Mesenchymal stem cell (in vitro differentiated cells and primary cell): ENCODE data around the gene CD96.

Experiments
- DNase-seq: peaks from one replicate; pipeline ENCODE4 v3.0.0-alpha.2; 2013
- H2AFZ ChIP-seq: one replicate; pipeline ENCODE4 v1.6.1; 2013; ENCODE audit warnings: low read depth, mild to moderate bottlenecking, control low read depth, inconsistent platforms, low read length, moderate library complexity
- H2AK5ac ChIP-seq: 2 replicates; pipeline ENCODE4 v1.6.1; 2013; ENCODE audit warnings: low read length, moderate library complexity, mild to moderate bottlenecking, inconsistent platforms; ENCODE audit not compliant: severe bottlenecking
- H2BK120ac ChIP-seq: one replicate; pipeline ENCODE4 v1.6.1; 2013; ENCODE audit warnings: low read depth, mild to moderate bottlenecking, inconsistent platforms, low read length, moderate library complexity
- H2BK12ac ChIP-seq, 2 experiments: one replicate each; pipeline ENCODE4 v1.6.1; 2013; ENCODE audit warnings: inconsistent platforms in 2 of 2, low read length in 2 of 2, mild to moderate bottlenecking in 2 of 2, moderate library complexity in 2 of 2, control low read depth in 1 of 2
- H2BK15ac ChIP-seq: one replicate; pipeline ENCODE4 v1.6.1; 2013; ENCODE audit warnings: mild to moderate bottlenecking, low read depth, inconsistent platforms; ENCODE audit not compliant: poor library complexity, severe bottlenecking
- H2BK5ac ChIP-seq: 2 replicates; pipeline ENCODE4 v1.6.1; 2013; ENCODE audit warnings: low read depth, mild to moderate bottlenecking, low read length, control low read depth, inconsistent platforms; ENCODE audit not compliant: poor library complexity, severe bottlenecking
- H3K14ac ChIP-seq, 2 experiments: one replicate each; pipeline ENCODE4 v1.6.1; 2013; ENCODE audit warnings: inconsistent platforms in 2 of 2, low read length in 2 of 2, control low read depth in 1 of 2, mild to moderate bottlenecking in 1 of 2, moderate library complexity in 1 of 2
- H3K18ac ChIP-seq, 2 experiments: one replicate each; pipeline ENCODE4 v1.6.1; 2013; ENCODE audit warnings: inconsistent platforms in 2 of 2, low read length in 2 of 2, control low read depth in 1 of 2, low read depth in 1 of 2, mild to moderate bottlenecking in 1 of 2
- H3K23ac ChIP-seq, 2 experiments: one replicate each; pipeline ENCODE4 v1.6.1; 2013; ENCODE audit warnings: inconsistent platforms in 2 of 2, low read length in 2 of 2, mild to moderate bottlenecking in 2 of 2, moderate library complexity in 2 of 2, control low read depth in 1 of 2
- H3K27ac ChIP-seq: 2 replicates; pipeline ENCODE4 v1.5.1; 2013; ENCODE audit warnings: mild to moderate bottlenecking, moderate library complexity, low read length, control low read depth, inconsistent platforms; ENCODE audit not compliant: poor library complexity, severe bottlenecking
- H3K27me3 ChIP-seq, 2 experiments: 2 replicates each; pipeline versions ENCODE4 v1.6.1 to v1.7.0; 2013; ENCODE audit warnings: low read length in 2 of 2, mild to moderate bottlenecking in 2 of 2, moderate library complexity in 2 of 2, control low read depth in 1 of 2, inconsistent platforms in 1 of 2; ENCODE audit not compliant: control insufficient read depth in 1 of 2, insufficient read depth in 1 of 2
- H3K36me3 ChIP-seq, 2 experiments: 2 replicates each; pipeline versions ENCODE4 v1.6.1 to v1.7.0; 2013; ENCODE audit warnings: low read length in 2 of 2, control low read depth in 1 of 2, inconsistent platforms in 1 of 2, low read depth in 1 of 2, mild to moderate bottlenecking in 1 of 2; ENCODE audit not compliant: insufficient read depth in 2 of 2, control insufficient read depth in 1 of 2
- H3K4ac ChIP-seq, 2 experiments: one replicate each; pipeline ENCODE4 v1.6.1; 2013; ENCODE audit warnings: inconsistent platforms in 2 of 2, low read length in 2 of 2, mild to moderate bottlenecking in 2 of 2, moderate library complexity in 2 of 2, control low read depth in 1 of 2, low read depth in 1 of 2
- H3K4me1 ChIP-seq: 2 replicates; pipeline ENCODE4 v1.6.1; 2013; ENCODE audit warnings: low read depth, low read length, control low read depth; ENCODE audit not compliant: control insufficient read depth, insufficient read depth
- H3K4me2 ChIP-seq: 2 replicates; pipeline ENCODE4 v1.6.1; 2013; ENCODE audit warnings: low read length, mild to moderate bottlenecking, inconsistent platforms; ENCODE audit not compliant: poor library complexity, severe bottlenecking
- H3K4me3 ChIP-seq, 2 experiments: 2 replicates each; pipeline versions ENCODE4 v1.5.1 to v1.7.0; 2013; ENCODE audit warnings: low read length in 2 of 2, mild to moderate bottlenecking in 2 of 2, control low read depth in 1 of 2, low read depth in 1 of 2; ENCODE audit not compliant: insufficient read depth in 1 of 2
- H3K79me1 ChIP-seq: replicated peaks from 2 replicates; pipeline ENCODE4 v1.6.1; 2013; ENCODE audit warnings: mild to moderate bottlenecking, control low read depth, low read length, inconsistent platforms; ENCODE audit not compliant: poor library complexity, severe bottlenecking
- H3K9ac ChIP-seq: 2 replicates; pipeline ENCODE4 v1.7.0; 2013; ENCODE audit warnings: mild to moderate bottlenecking, low read length, moderate library complexity
- H3K9me3 ChIP-seq: 2 replicates; pipeline ENCODE4 v1.7.0; 2013; ENCODE audit warnings: mild to moderate bottlenecking, low read length; ENCODE audit not compliant: control insufficient read depth
- H4K8ac ChIP-seq: one replicate; pipeline ENCODE4 v1.6.1; 2013; ENCODE audit warnings: inconsistent platforms, mild to moderate bottlenecking, low read length, moderate library complexity
- H4K91ac ChIP-seq: one replicate; pipeline ENCODE4 v1.6.1; 2013; ENCODE audit warnings: mild to moderate bottlenecking, low read length, inconsistent platforms
- WGBS: methylation state at CpG from one replicate; pipeline ENCODE4 v1.1.7; 2013; ENCODE audit warnings: mixed read lengths; 5-methylcytosine and 5-hydroxymethylcytosine counted together

CD96 gene

DNA sequence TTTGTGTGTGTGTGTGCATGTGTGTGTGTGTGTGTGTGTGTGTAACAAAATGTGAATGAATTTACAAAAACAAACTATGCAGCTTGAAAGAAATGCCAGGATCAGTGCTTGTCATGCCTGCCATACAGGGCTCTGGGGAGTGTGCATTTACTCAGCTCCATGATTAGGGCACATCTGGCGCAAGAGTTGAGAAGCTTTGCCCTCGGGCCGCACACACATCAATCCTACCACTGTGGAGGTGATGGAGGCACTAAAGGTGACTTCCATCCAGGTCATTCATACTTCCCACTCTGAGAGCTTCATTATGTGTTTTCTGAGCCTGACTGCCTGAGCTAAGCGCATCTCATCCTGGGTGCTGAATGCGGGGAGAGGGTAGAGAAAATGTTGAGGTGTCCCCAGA is 125.2 kb downstream of the CD96 start:
- no peak overlapping the region for H3K4me3 ChIP-seq
- H3K23ac ChIP-seq, result no peak overlapping the region
- H3K36me3 ChIP-seq, result no peaks in the 10 kb centered on the region
- peaks cover 6% of the 10 kb centered on the region for H3K9me3 ChIP-seq
- H3K14ac ChIP-seq, result no peak overlapping the region
- no peak overlapping the region for H4K8ac ChIP-seq
- no peak overlapping the region for H2AK5ac ChIP-seq
- no peaks in the 10 kb centered on the region for H3K79me1 ChIP-seq
- H3K27ac ChIP-seq, result no peak overlapping the region
- no peak for DNase-seq
- H3K9ac ChIP-seq, result no peak overlapping the region
- H3K4me1 ChIP-seq, result peaks cover 2% of the 10 kb centered on the region
- no peaks in the 10 kb centered on the region for H3K27me3 ChIP-seq
- no peak overlapping the region for H2BK15ac ChIP-seq
- H2BK5ac ChIP-seq, result no peak overlapping the region
- no peak overlapping the region for H3K18ac ChIP-seq
- H4K91ac ChIP-seq, result no peak overlapping the region
- no peak overlapping the region for H3K4me2 ChIP-seq
- no peak overlapping the region for H2BK120ac ChIP-seq
- H2BK12ac ChIP-seq, result peak overlapping the region in 1 of 2 experiments; percentile 17
- no peak overlapping the region for H3K4ac ChIP-seq
- 92% methylated on average over 3 of the region's 5 CpGs for WGBS
- H2AFZ ChIP-seq, result no peak overlapping the region

DNA sequence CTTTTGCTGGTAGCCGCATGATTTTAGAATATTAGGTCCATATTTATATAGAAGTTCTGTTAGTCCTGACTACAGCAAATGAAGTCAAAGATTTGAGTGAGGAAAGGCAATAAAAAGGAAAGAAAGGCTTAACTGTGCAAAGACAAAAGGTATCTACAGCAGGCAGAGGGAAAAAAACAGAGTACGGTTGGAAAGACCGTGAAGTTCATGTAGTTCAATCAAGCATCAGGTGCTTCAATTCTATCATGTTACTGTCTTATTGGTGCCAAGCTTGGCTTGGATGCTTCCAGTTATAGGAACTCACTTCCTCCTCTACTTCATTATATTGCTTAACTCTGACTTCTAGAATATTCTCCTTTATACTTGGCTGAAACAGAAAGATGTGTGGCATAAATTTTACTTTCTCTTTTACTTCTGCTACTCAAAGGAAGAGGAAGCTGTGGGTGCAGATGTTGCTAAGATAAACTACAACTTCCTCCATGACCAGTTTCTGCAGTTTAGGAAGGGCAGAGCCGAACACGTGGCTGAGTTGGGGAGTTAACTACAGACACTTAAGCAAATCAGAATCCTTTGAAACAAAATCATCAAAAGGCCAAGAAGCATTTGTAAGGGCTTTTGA is 125.7 kb downstream of the CD96 start:
- Histone ChIP-seq H3K9ac (peak overlapping the region; percentile 41), H2BK15ac (no peak overlapping the region), H3K4me2 (no peak overlapping the region), H2BK5ac (no peak overlapping the region), H3K79me1 (no peaks in the 10 kb centered on the region), H3K18ac (no peak overlapping the region), H3K27ac (no peak overlapping the region), H2BK120ac (no peak overlapping the region), H3K4ac (no peak overlapping the region), H3K9me3 (peaks cover 5% of the 10 kb centered on the region), H3K4me3 (no peak overlapping the region), H3K4me1 (peaks cover 2% of the 10 kb centered on the region), H4K8ac (no peak overlapping the region), H3K14ac (no peak overlapping the region), H3K23ac (no peak overlapping the region), H2AK5ac (no peak overlapping the region), H3K27me3 (no peaks in the 10 kb centered on the region), H3K36me3 (no peaks in the 10 kb centered on the region), H4K91ac (no peak overlapping the region), H2AFZ (no peak overlapping the region), H2BK12ac (no peak overlapping the region)
- peak; percentile 73 for DNase-seq
- WGBS, result 60% methylated on average over 5 of the region's 5 CpGs

DNA sequence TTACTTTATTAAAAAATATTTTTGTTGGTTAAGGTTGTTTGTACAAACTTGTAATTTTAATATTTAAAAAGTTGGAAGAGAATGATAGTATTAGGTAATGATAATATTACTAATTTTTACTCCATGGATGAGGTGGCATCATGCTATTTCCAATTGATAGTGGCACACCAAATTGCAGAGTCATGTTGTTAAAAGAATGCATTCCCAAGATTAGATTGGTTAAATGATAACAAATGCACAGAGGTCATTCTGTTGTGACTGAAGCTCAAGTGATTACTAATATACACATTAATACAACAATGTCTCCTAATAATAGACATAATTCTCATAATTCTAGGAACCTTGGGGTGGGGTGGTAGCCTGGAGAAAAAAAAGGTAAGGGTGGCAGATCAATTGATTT is 126.3 kb downstream of the CD96 start:
- Histone ChIP-seq H2BK12ac (no peak overlapping the region), H3K27me3 (no peaks in the 10 kb centered on the region), H3K14ac (no peak overlapping the region), H2BK5ac (no peak overlapping the region), H2BK120ac (no peak overlapping the region), H4K8ac (no peak overlapping the region), H3K36me3 (no peaks in the 10 kb centered on the region), H3K79me1 (no peaks in the 10 kb centered on the region), H2AK5ac (no peak overlapping the region), H3K4me2 (no peak overlapping the region), H2BK15ac (no peak overlapping the region), H3K4ac (no peak overlapping the region), H3K9ac (peak overlapping the region; percentile 41), H3K27ac (no peak overlapping the region), H3K9me3 (peaks cover 5% of the 10 kb centered on the region), H3K4me3 (no peak overlapping the region), H2AFZ (no peak overlapping the region), H3K23ac (no peak overlapping the region), H3K4me1 (peaks cover 2% of the 10 kb centered on the region), H3K18ac (no peak overlapping the region), H4K91ac (no peak overlapping the region)
- DNase-seq, result no peak

DNA sequence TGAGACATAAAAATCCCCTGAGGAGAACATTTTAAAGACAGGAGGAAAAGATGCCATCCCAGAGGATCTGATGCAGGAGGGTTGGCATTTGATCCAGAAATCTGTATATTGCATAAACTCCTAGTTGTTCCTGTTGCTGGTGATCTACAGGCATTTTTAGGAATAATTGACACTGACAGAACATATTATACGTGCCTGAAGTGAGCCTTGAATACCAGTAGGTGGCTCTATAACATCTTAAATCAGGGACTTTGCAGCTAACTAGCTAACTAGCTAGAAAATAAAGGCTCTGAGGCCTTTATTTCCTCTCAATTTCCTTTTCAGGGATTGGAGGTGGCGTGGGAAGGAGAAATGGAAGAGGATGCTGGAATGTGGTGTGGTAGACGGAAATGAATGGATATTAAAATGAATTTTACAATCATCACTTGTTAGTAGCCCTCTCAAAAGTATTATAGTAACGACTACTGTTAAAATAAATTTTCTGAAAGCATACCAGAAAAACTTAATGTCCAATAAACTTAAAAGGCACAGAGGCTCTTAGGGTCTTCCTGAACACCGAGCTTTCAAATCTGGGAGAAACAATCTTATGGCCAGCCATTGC is 127.0 kb downstream of the CD96 start:
- Histone ChIP-seq H3K4me3 (no peak overlapping the region), H2BK120ac (no peak overlapping the region), H4K8ac (no peak overlapping the region), H2BK15ac (no peak overlapping the region), H2BK5ac (no peak overlapping the region), H3K23ac (no peak overlapping the region), H3K27ac (peak overlapping the region; percentile 89), H3K9ac (peak overlapping the region; percentile 41), H3K9me3 (peaks cover 3% of the 10 kb centered on the region), H3K4me1 (peaks cover 4% of the 10 kb centered on the region), H3K18ac (no peak overlapping the region), H3K36me3 (no peaks in the 10 kb centered on the region), H2AFZ (no peak overlapping the region), H2BK12ac (no peak overlapping the region), H3K79me1 (no peaks in the 10 kb centered on the region), H2AK5ac (peak overlapping the region; percentile 65), H3K4me2 (no peak overlapping the region), H4K91ac (no peak overlapping the region), H3K27me3 (no peaks in the 10 kb centered on the region), H3K14ac (no peak overlapping the region), H3K4ac (peak overlapping the region in 1 of 2 experiments; percentile 68)
- DNase-seq, result peak; percentile 78
- WGBS, result 37% methylated on average over 3 of the region's 5 CpGs
